CD14-positive monocyte (primary cell): ENCODE results near the gene FAM83D. TPM values are rescaled to one million over a fixed set of nuclear protein-coding genes. Genes with fewer than 3 reads are reported as not detected.

ENCODE experiments used
- DNase-seq, 3 donors: peaks; one replicate each; pipeline ENCODE4 v3.0.0-alpha.2; 2011 to 2022
- H2AFZ ChIP-seq: 2 replicates; pipeline ENCODE4 v1.6.0; 2012; ENCODE audit warnings: mild to moderate bottlenecking, low read depth, low read length, inconsistent platforms; ENCODE audit not compliant: insufficient read depth, poor library complexity, severe bottlenecking
- H3K27ac ChIP-seq, 2 donors: 1 replicate in 1 of 2; 2 replicates in 1 of 2; pipeline ENCODE4 v1.5.1; 2012 to 2013; ENCODE audit warnings: low read length in 2 of 2, control low read depth in 1 of 2, inconsistent platforms in 1 of 2, low read depth in 1 of 2, mild to moderate bottlenecking in 1 of 2
- H3K27me3 ChIP-seq, 2 donors: one replicate each; pipeline versions ENCODE4 v1.6.0 to v1.6.1; 2011 to 2013; ENCODE audit warnings: low read length in 2 of 2; ENCODE audit not compliant: control insufficient read depth in 2 of 2, insufficient read depth in 2 of 2
- H3K36me3 ChIP-seq, 2 donors: replicated peaks in 1 of 2; 1 replicate in 1 of 2; 2 replicates in 1 of 2; pipeline versions ENCODE4 v1.5.1 to v1.6.1; 2012 to 2013; ENCODE audit warnings: low read length in 2 of 2, control low read depth in 1 of 2, inconsistent platforms in 1 of 2, mild to moderate bottlenecking in 1 of 2; ENCODE audit not compliant: insufficient read depth in 2 of 2, control insufficient read depth in 1 of 2
- H3K4me1 ChIP-seq, 2 donors: 1 replicate in 1 of 2; 2 replicates in 1 of 2; pipeline versions ENCODE4 v1.5.1 to v1.6.1; 2012 to 2013; ENCODE audit warnings: low read length in 2 of 2, control low read depth in 1 of 2, inconsistent platforms in 1 of 2, mild to moderate bottlenecking in 1 of 2, moderate library complexity in 1 of 2; ENCODE audit not compliant: insufficient read depth in 2 of 2, control insufficient read depth in 1 of 2
- H3K4me2 ChIP-seq: replicated peaks from 2 replicates; pipeline ENCODE3; 2012; ENCODE audit warnings: low read length, moderate library complexity, mild to moderate bottlenecking; ENCODE audit not compliant: poor library complexity, severe bottlenecking; ENCODE audit errors: extremely low read depth
- H3K4me3 ChIP-seq, 3 experiments: fragments of 200-600 bp in 1 of 3; sonication (generic) in 1 of 3; replicated peaks in 1 of 3; 1 replicate in 2 of 3; 2 replicates in 1 of 3; pipeline ENCODE4 v1.5.1; 2011 to 2013; ENCODE audit warnings: low read length in 3 of 3, mild to moderate bottlenecking in 3 of 3, control low read depth in 2 of 3, low read depth in 2 of 3, inconsistent platforms in 1 of 3, moderate library complexity in 1 of 3
- H3K79me2 ChIP-seq: 2 replicates; pipeline ENCODE4 v1.6.0; 2012; ENCODE audit warnings: mild to moderate bottlenecking, control low read depth, inconsistent platforms, low read length, moderate library complexity; ENCODE audit not compliant: insufficient read depth
- H3K9ac ChIP-seq: 2 replicates; pipeline ENCODE4 v1.6.0; 2017; ENCODE audit warnings: low read length, mild to moderate bottlenecking; ENCODE audit not compliant: insufficient read depth, poor library complexity, severe bottlenecking
- H3K9me3 ChIP-seq, 2 donors: replicated peaks in 1 of 2; 1 replicate in 1 of 2; 2 replicates in 1 of 2; pipeline versions ENCODE4 v1.5.1 to v1.6.1; 2012 to 2013; ENCODE audit warnings: low read length in 2 of 2, control low read depth in 1 of 2; ENCODE audit not compliant: control insufficient read depth in 1 of 2, insufficient read depth in 1 of 2
- H4K20me1 ChIP-seq: 2 replicates; pipeline ENCODE4 v1.6.0; 2012; ENCODE audit warnings: mild to moderate bottlenecking, low read length, control low read depth, moderate library complexity; ENCODE audit not compliant: insufficient read depth
- H3K27ac Mint-ChIP-seq, 7 donors: one replicate each; pipeline ENCODE4 v1.8.0; 2020; ENCODE audit warnings: mild to moderate bottlenecking in 7 of 7, mixed read lengths in 7 of 7, moderate library complexity in 6 of 7, inconsistent platforms in 2 of 7
- H3K27me3 Mint-ChIP-seq, 3 donors: one replicate each; pipeline ENCODE4 v1.8.0; 2021 to 2022; ENCODE audit warnings: low read depth in 3 of 3, mild to moderate bottlenecking in 3 of 3, mixed read lengths in 3 of 3, moderate library complexity in 3 of 3, inconsistent platforms in 1 of 3
- H3K36me3 Mint-ChIP-seq, 2 donors: one replicate each; pipeline ENCODE4 v1.8.0; 2020; ENCODE audit warnings: mixed read lengths in 2 of 2, inconsistent platforms in 1 of 2, mild to moderate bottlenecking in 1 of 2
- H3K4me1 Mint-ChIP-seq: one replicate; pipeline ENCODE4 v1.8.0; 2020; ENCODE audit warnings: mild to moderate bottlenecking, mixed read lengths
- H3K4me3 Mint-ChIP-seq, 2 donors: one replicate each; pipeline ENCODE4 v1.8.0; 2020; ENCODE audit warnings: mild to moderate bottlenecking in 2 of 2, mixed read lengths in 2 of 2, moderate library complexity in 1 of 2
- H3K9me3 Mint-ChIP-seq, 7 donors: one replicate each; pipeline ENCODE4 v1.8.0; 2020 to 2022; ENCODE audit warnings: mixed read lengths in 7 of 7, mild to moderate bottlenecking in 6 of 7, moderate library complexity in 6 of 7, inconsistent platforms in 2 of 7
- WGBS: methylation state at CpG from one replicate; pipeline ENCODE4 v1.1.5; 2013; ENCODE audit warnings: missing lambda C conversion rate; ENCODE audit not compliant: insufficient coverage; 5-methylcytosine and 5-hydroxymethylcytosine counted together
- intact Hi-C, 2 donors: fragments of 100-400 bp; cut with micrococcal nuclease; formaldehyde crosslinking; loops; one replicate each; pipeline versions ENCODE4 v1.15.0 to v1.15.1; 2023
- polyA plus RNA-seq, 3 donors: library from polyadenylated mRNA; depleted of rRNA in 1 of 3; unstranded in 2 of 3; stranded (reverse) in 1 of 3; fragments of 300-500 nt in 2 of 3; fragments of >200 nt in 1 of 3; fragmentation: Illumina TruSeq in 2 of 3; gene quantifications; 1 replicate in 2 of 3; 2 replicates in 1 of 3; pipeline ENCODE4 v1.2.3, GENCODE V29; 2012 to 2021
- TF ChIP-seq, protein P1 (sequence below): fragments of 200-600 bp; IDR thresholded peaks from one replicate; pipeline ENCODE4 v1.8.0; 2022; ENCODE audit warnings: antibody characterized with exemption, mild to moderate bottlenecking

Gene FAM83D
- polyA plus RNA-seq, 3 donors, result 0.09 to 0.15 TPM; not detected in 1

- Histone ChIP-seq H3K79me2 (no peaks in the 10 kb centered on the region), H3K9ac (no peak overlapping the region), H3K4me3 (no peak overlapping the region), H4K20me1 (peaks cover 17% of the 10 kb centered on the region), H3K4me1 (peaks cover 6 to 23% of the 10 kb centered on the region in 2 donors), H3K27me3 (no peaks in the 10 kb centered on the region), H2AFZ (no peak overlapping the region), H3K4me2 (no peak overlapping the region), H3K27ac (no peak overlapping the region), H3K9me3 (no peaks in the 10 kb centered on the region), H3K36me3 (no peaks in the 10 kb centered on the region)
- Mint-ChIP-seq H3K4me1 (peaks cover 37% of the 10 kb centered on the region), H3K27ac (no peak overlapping the region), H3K27me3 (peaks cover 7 to 8% (median 8%) of the 10 kb centered on the region in 3 donors), H3K9me3 (peaks cover 0 to 1% (median 0%) of the 10 kb centered on the region in 7 donors), H3K36me3 (peaks cover 0 to 4% of the 10 kb centered on the region in 2 donors), H3K4me3 (no peak overlapping the region)
- DNase-seq, result no peak
- 61% methylated on average over 9 of the region's 9 CpGs for WGBS
- intact Hi-C loops, result no loop called here
- TF ChIP-seq, protein P1, sequence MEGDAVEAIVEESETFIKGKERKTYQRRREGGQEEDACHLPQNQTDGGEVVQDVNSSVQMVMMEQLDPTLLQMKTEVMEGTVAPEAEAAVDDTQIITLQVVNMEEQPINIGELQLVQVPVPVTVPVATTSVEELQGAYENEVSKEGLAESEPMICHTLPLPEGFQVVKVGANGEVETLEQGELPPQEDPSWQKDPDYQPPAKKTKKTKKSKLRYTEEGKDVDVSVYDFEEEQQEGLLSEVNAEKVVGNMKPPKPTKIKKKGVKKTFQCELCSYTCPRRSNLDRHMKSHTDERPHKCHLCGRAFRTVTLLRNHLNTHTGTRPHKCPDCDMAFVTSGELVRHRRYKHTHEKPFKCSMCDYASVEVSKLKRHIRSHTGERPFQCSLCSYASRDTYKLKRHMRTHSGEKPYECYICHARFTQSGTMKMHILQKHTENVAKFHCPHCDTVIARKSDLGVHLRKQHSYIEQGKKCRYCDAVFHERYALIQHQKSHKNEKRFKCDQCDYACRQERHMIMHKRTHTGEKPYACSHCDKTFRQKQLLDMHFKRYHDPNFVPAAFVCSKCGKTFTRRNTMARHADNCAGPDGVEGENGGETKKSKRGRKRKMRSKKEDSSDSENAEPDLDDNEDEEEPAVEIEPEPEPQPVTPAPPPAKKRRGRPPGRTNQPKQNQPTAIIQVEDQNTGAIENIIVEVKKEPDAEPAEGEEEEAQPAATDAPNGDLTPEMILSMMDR, result no peak
Observed at GRCh38 chr20:38878866-38879265, 47.4 kb upstream of the FAM83D start.

GRCh38 chr20:38880952-38881735 lies 45.1 kb upstream of the FAM83D start:
- Histone ChIP-seq H3K79me2 (no peaks in the 10 kb centered on the region), H3K36me3 (no peaks in the 10 kb centered on the region), H3K9ac (no peak overlapping the region), H3K27ac (no peak overlapping the region), H3K4me3 (no peak overlapping the region), H3K27me3 (no peaks in the 10 kb centered on the region), H3K9me3 (no peaks in the 10 kb centered on the region), H4K20me1 (peaks cover 5% of the 10 kb centered on the region), H3K4me2 (no peak overlapping the region), H2AFZ (no peak overlapping the region), H3K4me1 (peaks cover 9 to 17% of the 10 kb centered on the region in 2 donors)
- no peak overlapping the region for H3K4me3 Mint-ChIP-seq
- H3K27ac Mint-ChIP-seq, result peak overlapping the region in 2 of 7 donors; percentile 15 to 66
- TF ChIP-seq, protein P1, result no peak
- peaks cover 0 to 6% (median 5%) of the 10 kb centered on the region in 3 donors for H3K27me3 Mint-ChIP-seq
- peaks cover 0 to 4% of the 10 kb centered on the region in 2 donors for H3K36me3 Mint-ChIP-seq
- intact Hi-C loops, result no loop called here
- peaks cover 31% of the 10 kb centered on the region for H3K4me1 Mint-ChIP-seq
- peaks cover 0 to 2% (median 0%) of the 10 kb centered on the region in 7 donors for H3K9me3 Mint-ChIP-seq
- 90% methylated on average over 11 of the region's 14 CpGs for WGBS
- no peak for DNase-seq
